Ascending aorta (tissue), 2 donors: Measurements from ENCODE around the gene MEGF8. TPM values are rescaled to one million over a fixed set of nuclear protein-coding genes. Genes with fewer than 3 reads are reported as not detected.

Source experiments
- DNase-seq, 2 donors: peaks; one replicate each; pipeline ENCODE4 v3.0.0-alpha.2; 2019; ENCODE audit warnings: low spot score in 2 of 2
- H3K27ac ChIP-seq, 2 donors: fragments of 200-600 bp; sonication (generic); one replicate each; pipeline ENCODE4 v1.5.1; 2016 to 2017; ENCODE audit warnings: mild to moderate bottlenecking in 1 of 2
- H3K27me3 ChIP-seq: fragments of 200-600 bp; sonication (generic); one replicate; pipeline ENCODE4 v1.5.1; 2017
- H3K36me3 ChIP-seq, 2 donors: fragments of 200-600 bp; sonication (generic); one replicate each; pipeline ENCODE4 v1.5.1; 2016
- H3K4me1 ChIP-seq, 2 donors: fragments of 200-600 bp; sonication (generic); one replicate each; pipeline ENCODE4 v1.5.1; 2016 to 2017; ENCODE audit warnings: mild to moderate bottlenecking in 1 of 2
- H3K4me3 ChIP-seq, 2 donors: fragments of 200-600 bp; sonication (generic); one replicate each; pipeline ENCODE4 v1.5.1; 2016 to 2017; ENCODE audit warnings: mild to moderate bottlenecking in 1 of 2
- H3K9me3 ChIP-seq, 2 donors: fragments of 200-600 bp; sonication (generic); one replicate each; pipeline ENCODE4 v1.5.1; 2016
- CTCF ChIP-seq, 3 experiments: fragments of 200-600 bp in 2 of 3; fragments of 450-650 bp in 1 of 3; sonication (generic) in 2 of 3; IDR thresholded peaks; one replicate each; pipeline ENCODE4 v1.5.1; 2016 to 2019; ENCODE audit warnings: antibody characterized with exemption in 3 of 3, mild to moderate bottlenecking in 1 of 3, moderate library complexity in 1 of 3
- intact Hi-C: fragments of 100-400 bp; cut with DNase I; formaldehyde crosslinking; loops from one replicate; pipeline ENCODE4 v1.15.1; 2023
- total RNA-seq: library from RNA; depleted of rRNA; stranded (reverse); fragments of >200 nt; gene quantifications from one replicate; pipeline ENCODE4 v1.1.0, GENCODE V29; 2016

Gene MEGF8
- total RNA-seq, 1 donor from 2014 or later: 61.8 TPM

GRCh38 chr19:42370068-42370520 lies 44.7 kb downstream of the MEGF8 start:
- Histone ChIP-seq H3K27ac (no peak overlapping the region), H3K4me1 (no peaks in the 10 kb centered on the region), H3K36me3 (peaks cover 4 to 17% of the 10 kb centered on the region in 2 donors), H3K4me3 (no peak overlapping the region), H3K9me3 (no peaks in the 10 kb centered on the region), H3K27me3 (no peaks in the 10 kb centered on the region)
- no peak for TF ChIP-seq CTCF (IDR thresholded peaks at IDR 0.05)
- intact Hi-C loops: no loop called here
- no peak for DNase-seq

- no peak for TF ChIP-seq CTCF (IDR thresholded peaks at IDR 0.05)
- no peak overlapping the region for H3K4me3 ChIP-seq
- H3K27me3 ChIP-seq: no peaks in the 10 kb centered on the region
- no peak for DNase-seq
- H3K36me3 ChIP-seq: peaks cover 9 to 22% of the 10 kb centered on the region in 2 donors
- no peaks in the 10 kb centered on the region for H3K4me1 ChIP-seq
- no peak overlapping the region for H3K27ac ChIP-seq
- intact Hi-C loops: no loop called here
- H3K9me3 ChIP-seq: no peaks in the 10 kb centered on the region
Measured at GRCh38 chr19:42370626-42371175, 45.3 kb downstream of the MEGF8 start.

GRCh38 chr19:42374826-42375376 lies 49.5 kb downstream of the MEGF8 start:
- no peak overlapping the region for H3K4me3 ChIP-seq
- no peak for TF ChIP-seq CTCF (IDR thresholded peaks at IDR 0.05)

GRCh38 chr19:42375415-42376176 lies 50.2 kb downstream of the MEGF8 start:
- Histone ChIP-seq H3K4me1 (no peaks in the 10 kb centered on the region), H3K4me3 (no peak overlapping the region), H3K27ac (no peak overlapping the region), H3K36me3 (peaks cover 8 to 26% of the 10 kb centered on the region in 2 donors), H3K9me3 (no peaks in the 10 kb centered on the region), H3K27me3 (no peaks in the 10 kb centered on the region)
- TF ChIP-seq CTCF (IDR thresholded peaks at IDR 0.05): no peak
- intact Hi-C loops: no loop called here
- no peak for DNase-seq

More at GRCh38 chr19:42374826-42375376, 49.5 kb downstream of the MEGF8 start:
- Histone ChIP-seq H3K36me3 (peaks cover 8 to 26% of the 10 kb centered on the region in 2 donors), H3K27me3 (no peaks in the 10 kb centered on the region), H3K4me1 (no peaks in the 10 kb centered on the region), H3K9me3 (no peaks in the 10 kb centered on the region), H3K27ac (no peak overlapping the region)
- intact Hi-C loops: no loop called here
- no peak for DNase-seq

GRCh38 chr19:42376177-42376555 lies 50.7 kb downstream of the MEGF8 start:
- no peaks in the 10 kb centered on the region for H3K9me3 ChIP-seq
- no peak overlapping the region for H3K4me3 ChIP-seq
- H3K36me3 ChIP-seq: peaks cover 8 to 26% of the 10 kb centered on the region in 2 donors
- no peaks in the 10 kb centered on the region for H3K4me1 ChIP-seq
- DNase-seq: no peak
- no peaks in the 10 kb centered on the region for H3K27me3 ChIP-seq
- no peak overlapping the region for H3K27ac ChIP-seq
- intact Hi-C loops: no loop called here
- no peak for TF ChIP-seq CTCF (IDR thresholded peaks at IDR 0.05)
